ENCODE data around the gene CENPB. TPM values are rescaled to one million over a fixed set of nuclear protein-coding genes. Genes with fewer than 3 reads are reported as not detected.
A peak's percentile ranks its signal among the peaks of the same experiment; 100 is the strongest.

The CENPB gene
- total and polyA plus RNA-seq, 10 of the 15 experiments (the other 5 are each of a cell fraction or from before 2014, with no cell fraction given) = 0.16 to 71.2 (median 14.0) TPM

DNA sequence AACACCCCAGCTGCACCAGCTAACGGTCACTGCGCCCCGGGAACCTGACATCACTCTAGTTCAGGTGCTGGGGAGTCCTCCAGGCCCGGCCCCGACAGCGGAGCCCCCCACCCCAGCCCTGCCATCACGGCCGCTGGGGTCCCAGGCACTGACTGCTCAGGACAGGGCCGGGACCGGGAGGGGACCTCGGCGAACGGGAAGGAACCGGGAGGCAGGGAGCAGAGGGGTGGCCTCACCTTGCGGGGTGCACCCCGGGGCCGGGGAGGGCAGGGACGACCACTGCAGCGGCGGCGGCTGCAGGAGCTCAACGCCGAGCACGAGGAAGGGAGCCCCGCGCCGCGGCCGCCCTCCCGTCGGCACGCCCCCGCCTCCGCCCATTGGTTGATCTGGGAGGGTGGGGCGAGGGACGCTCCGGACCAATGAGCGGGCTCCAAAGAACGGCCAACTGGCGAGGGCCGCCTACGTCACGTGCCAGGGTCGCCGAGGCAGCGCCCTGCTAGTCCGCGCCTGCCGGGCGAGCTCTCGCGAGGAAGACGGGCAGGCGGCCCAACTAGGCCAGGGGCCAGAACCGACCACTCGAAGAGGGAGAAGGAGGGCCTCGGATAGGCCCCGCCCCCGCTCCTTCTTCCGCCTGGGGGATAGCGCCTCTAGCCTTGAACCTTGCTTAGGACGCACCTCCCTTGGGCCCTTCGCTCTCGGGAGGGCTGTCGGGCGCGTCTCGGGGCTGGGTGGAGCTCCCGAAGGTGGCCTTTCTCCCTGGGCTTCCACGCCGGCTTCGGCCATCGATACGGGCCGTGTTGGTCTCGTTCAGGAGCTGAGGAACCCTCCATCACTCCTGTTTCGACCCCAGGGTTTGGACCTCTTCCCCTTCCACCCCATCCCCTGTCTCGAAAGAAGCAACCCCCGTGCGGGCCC lies 18.9 kb downstream of the CENPB start, which contains the start of gene ADISSP (continued):
- TF ChIP-seq, protein P1, sequence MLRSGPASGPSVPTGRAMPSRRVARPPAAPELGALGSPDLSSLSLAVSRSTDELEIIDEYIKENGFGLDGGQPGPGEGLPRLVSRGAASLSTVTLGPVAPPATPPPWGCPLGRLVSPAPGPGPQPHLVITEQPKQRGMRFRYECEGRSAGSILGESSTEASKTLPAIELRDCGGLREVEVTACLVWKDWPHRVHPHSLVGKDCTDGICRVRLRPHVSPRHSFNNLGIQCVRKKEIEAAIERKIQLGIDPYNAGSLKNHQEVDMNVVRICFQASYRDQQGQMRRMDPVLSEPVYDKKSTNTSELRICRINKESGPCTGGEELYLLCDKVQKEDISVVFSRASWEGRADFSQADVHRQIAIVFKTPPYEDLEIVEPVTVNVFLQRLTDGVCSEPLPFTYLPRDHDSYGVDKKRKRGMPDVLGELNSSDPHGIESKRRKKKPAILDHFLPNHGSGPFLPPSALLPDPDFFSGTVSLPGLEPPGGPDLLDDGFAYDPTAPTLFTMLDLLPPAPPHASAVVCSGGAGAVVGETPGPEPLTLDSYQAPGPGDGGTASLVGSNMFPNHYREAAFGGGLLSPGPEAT (IDR thresholded peaks at IDR 0.05; ENCODE audit: low read depth) = no peak
- TF ChIP-seq SMAD5 (IDR thresholded peaks at IDR 0.05; ENCODE audit: low read depth) (peak; percentile 33; the same call in 1 of the 2 replicates), STAT1 (conservative IDR thresholded peaks at IDR 0.05) (peak; percentile 36; the same call in 1 of the 2 replicates), TCF7 (IDR thresholded peaks at IDR 0.05; ENCODE audit: borderline replicate concordance) (no peak), SIX5 (IDR thresholded peaks at IDR 0.05; ENCODE audit: low read depth, low read length, severe bottlenecking) (peak; percentile 30), RFX5 (IDR thresholded peaks at IDR 0.05; ENCODE audit: low read depth, low read length) (peak; percentile 70; the same call in 1 of the 2 replicates), CREM (IDR thresholded peaks at IDR 0.05; ENCODE audit: low read depth) (no peak; the same call in 1 of the 2 replicates), BRCA1 (IDR thresholded peaks at IDR 0.05; ENCODE audit: low read depth, low read length) (peak; percentile 79), GABPA (IDR thresholded peaks at IDR 0.05; ENCODE audit: low read depth) (no peak), NFXL1 (IDR thresholded peaks at IDR 0.05; ENCODE audit: borderline replicate concordance) (no peak), BHLHE40 (IDR thresholded peaks at IDR 0.05; ENCODE audit: borderline replicate concordance in 1 of 2, low read depth in 2 of 2, low read length in 1 of 2) (peak; percentile 93 to 98), CREB1 (IDR thresholded peaks at IDR 0.05; ENCODE audit: low read depth) (peak; percentile 48; the same call in 1 of the 2 replicates)
- TF ChIP-seq, protein P2, sequence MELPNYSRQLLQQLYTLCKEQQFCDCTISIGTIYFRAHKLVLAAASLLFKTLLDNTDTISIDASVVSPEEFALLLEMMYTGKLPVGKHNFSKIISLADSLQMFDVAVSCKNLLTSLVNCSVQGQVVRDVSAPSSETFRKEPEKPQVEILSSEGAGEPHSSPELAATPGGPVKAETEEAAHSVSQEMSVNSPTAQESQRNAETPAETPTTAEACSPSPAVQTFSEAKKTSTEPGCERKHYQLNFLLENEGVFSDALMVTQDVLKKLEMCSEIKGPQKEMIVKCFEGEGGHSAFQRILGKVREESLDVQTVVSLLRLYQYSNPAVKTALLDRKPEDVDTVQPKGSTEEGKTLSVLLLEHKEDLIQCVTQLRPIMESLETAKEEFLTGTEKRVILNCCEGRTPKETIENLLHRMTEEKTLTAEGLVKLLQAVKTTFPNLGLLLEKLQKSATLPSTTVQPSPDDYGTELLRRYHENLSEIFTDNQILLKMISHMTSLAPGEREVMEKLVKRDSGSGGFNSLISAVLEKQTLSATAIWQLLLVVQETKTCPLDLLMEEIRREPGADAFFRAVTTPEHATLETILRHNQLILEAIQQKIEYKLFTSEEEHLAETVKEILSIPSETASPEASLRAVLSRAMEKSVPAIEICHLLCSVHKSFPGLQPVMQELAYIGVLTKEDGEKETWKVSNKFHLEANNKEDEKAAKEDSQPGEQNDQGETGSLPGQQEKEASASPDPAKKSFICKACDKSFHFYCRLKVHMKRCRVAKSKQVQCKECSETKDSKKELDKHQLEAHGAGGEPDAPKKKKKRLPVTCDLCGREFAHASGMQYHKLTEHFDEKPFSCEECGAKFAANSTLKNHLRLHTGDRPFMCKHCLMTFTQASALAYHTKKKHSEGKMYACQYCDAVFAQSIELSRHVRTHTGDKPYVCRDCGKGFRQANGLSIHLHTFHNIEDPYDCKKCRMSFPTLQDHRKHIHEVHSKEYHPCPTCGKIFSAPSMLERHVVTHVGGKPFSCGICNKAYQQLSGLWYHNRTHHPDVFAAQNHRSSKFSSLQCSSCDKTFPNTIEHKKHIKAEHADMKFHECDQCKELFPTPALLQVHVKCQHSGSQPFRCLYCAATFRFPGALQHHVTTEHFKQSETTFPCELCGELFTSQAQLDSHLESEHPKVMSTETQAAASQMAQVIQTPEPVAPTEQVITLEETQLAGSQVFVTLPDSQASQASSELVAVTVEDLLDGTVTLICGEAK (IDR thresholded peaks at IDR 0.05; ENCODE audit: borderline replicate concordance) = 0 out of 2 replicates have a peak, but pooled peaks have one; percentile 26
- TF ChIP-seq, protein P3, sequence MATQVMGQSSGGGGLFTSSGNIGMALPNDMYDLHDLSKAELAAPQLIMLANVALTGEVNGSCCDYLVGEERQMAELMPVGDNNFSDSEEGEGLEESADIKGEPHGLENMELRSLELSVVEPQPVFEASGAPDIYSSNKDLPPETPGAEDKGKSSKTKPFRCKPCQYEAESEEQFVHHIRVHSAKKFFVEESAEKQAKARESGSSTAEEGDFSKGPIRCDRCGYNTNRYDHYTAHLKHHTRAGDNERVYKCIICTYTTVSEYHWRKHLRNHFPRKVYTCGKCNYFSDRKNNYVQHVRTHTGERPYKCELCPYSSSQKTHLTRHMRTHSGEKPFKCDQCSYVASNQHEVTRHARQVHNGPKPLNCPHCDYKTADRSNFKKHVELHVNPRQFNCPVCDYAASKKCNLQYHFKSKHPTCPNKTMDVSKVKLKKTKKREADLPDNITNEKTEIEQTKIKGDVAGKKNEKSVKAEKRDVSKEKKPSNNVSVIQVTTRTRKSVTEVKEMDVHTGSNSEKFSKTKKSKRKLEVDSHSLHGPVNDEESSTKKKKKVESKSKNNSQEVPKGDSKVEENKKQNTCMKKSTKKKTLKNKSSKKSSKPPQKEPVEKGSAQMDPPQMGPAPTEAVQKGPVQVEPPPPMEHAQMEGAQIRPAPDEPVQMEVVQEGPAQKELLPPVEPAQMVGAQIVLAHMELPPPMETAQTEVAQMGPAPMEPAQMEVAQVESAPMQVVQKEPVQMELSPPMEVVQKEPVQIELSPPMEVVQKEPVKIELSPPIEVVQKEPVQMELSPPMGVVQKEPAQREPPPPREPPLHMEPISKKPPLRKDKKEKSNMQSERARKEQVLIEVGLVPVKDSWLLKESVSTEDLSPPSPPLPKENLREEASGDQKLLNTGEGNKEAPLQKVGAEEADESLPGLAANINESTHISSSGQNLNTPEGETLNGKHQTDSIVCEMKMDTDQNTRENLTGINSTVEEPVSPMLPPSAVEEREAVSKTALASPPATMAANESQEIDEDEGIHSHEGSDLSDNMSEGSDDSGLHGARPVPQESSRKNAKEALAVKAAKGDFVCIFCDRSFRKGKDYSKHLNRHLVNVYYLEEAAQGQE (IDR thresholded peaks at IDR 0.05; ENCODE audit: low read depth, low read length) = no peak
- TF ChIP-seq, protein P4, sequence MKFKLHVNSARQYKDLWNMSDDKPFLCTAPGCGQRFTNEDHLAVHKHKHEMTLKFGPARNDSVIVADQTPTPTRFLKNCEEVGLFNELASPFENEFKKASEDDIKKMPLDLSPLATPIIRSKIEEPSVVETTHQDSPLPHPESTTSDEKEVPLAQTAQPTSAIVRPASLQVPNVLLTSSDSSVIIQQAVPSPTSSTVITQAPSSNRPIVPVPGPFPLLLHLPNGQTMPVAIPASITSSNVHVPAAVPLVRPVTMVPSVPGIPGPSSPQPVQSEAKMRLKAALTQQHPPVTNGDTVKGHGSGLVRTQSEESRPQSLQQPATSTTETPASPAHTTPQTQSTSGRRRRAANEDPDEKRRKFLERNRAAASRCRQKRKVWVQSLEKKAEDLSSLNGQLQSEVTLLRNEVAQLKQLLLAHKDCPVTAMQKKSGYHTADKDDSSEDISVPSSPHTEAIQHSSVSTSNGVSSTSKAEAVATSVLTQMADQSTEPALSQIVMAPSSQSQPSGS (IDR thresholded peaks at IDR 0.05; ENCODE audit: low read length) = no peak
- TF ChIP-seq, protein P5, sequence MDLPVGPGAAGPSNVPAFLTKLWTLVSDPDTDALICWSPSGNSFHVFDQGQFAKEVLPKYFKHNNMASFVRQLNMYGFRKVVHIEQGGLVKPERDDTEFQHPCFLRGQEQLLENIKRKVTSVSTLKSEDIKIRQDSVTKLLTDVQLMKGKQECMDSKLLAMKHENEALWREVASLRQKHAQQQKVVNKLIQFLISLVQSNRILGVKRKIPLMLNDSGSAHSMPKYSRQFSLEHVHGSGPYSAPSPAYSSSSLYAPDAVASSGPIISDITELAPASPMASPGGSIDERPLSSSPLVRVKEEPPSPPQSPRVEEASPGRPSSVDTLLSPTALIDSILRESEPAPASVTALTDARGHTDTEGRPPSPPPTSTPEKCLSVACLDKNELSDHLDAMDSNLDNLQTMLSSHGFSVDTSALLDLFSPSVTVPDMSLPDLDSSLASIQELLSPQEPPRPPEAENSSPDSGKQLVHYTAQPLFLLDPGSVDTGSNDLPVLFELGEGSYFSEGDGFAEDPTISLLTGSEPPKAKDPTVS (IDR thresholded peaks at IDR 0.05; ENCODE audit: low read depth, low read length) = no peak
